Activated CD4-positive, alpha-beta T cell treated with anti-CD3 and anti-CD28 coated beads, Interleukin-2, Interleukin-4, amounts not matched to agents 100 ng/mL and 50 ng/mL, durations not matched to agents 16 hours and 8 hours (primary cell): Measurements from ENCODE around the gene PCSK1N.
A peak's percentile ranks its signal among the peaks of the same experiment; 100 is the strongest.
"Not testable (repeated sequence)": the region's sequence is repeated elsewhere in the genome, so short reads cannot be mapped to it uniquely, and the experiment has no call there.

ENCODE experiments used
- DNase-seq: peaks from one replicate; pipeline ENCODE4 v3.0.0-alpha.2; 2020; ENCODE audit warnings: low spot score

PCSK1N gene

DNA sequence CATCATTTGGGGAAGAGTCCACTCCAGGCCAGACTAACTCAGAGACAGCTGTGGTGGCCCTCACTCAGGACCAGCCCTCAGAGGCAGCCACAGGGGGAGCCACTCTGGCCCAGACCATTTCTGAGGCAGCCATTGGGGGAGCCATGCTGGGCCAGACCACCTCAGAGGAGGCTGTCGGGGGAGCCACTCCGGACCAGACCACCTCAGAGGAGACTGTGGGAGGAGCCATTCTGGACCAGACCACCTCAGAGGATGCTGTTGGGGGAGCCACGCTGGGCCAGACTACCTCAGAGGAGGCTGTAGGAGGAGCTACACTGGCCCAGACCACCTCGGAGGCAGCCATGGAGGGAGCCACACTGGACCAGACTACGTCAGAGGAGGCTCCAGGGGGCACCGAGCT, 12.4 kb downstream of the PCSK1N start:
- no peak for DNase-seq

DNA sequence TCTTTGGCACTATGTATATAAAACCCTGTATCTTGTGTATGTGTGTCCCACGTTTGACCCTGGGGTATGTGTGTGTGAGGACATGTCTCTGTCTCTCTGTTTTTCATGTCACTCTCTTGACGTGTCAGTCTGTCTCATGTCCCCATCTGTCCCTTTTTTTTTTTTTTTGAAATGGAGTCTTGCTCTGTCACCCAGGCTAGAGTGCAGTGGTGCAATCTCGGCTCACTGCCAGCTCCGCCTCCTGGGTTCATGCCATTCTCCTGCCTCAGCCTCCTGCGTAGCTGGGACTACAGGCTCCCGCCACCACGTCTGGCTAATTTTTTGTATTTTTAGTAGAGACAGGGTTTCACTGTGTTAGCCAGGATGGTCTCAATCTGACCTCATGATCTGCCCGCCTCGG, 16.0 kb downstream of the PCSK1N start:
- DNase-seq, result not testable (repeated sequence)

DNA sequence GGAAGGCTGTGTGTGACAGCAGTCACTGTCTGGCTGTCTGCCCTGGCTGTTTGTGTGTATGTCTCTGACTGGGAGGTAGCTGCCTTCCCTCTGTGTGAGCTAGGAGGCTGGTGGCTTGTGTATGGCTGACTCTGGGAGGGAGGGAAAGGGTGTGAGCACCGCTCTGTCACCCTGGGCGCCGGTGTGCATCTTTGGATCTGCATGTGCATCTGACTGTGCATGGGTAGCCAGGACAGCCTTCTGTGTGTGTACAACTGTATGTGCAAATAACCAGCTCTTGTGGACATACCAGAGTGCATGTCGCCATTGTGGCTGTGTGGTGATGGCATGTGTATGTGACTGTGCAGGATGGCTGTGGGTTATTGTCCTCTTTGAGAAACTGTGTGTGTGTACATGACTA, 16.5 kb downstream of the PCSK1N start:
- DNase-seq, result no peak

DNA sequence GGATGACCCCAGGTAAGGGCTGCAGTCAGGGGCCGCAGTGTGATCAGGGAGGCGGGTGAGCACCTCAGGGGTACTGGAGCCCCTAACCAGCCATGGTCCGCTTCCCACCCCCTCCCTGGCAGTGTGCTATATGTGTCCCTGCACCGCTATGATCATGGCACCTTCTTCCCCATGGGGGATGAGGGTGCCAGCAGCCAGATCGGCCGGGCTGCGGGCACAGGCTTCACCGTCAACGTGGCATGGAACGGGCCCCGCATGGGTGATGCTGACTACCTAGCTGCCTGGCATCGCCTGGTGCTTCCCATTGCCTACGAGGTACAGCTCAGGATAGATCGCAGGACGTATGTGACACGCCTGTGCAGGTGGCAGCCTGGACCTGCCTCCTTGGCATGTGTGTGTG, 17.3 kb downstream of the PCSK1N start:
- no peak for DNase-seq

DNA sequence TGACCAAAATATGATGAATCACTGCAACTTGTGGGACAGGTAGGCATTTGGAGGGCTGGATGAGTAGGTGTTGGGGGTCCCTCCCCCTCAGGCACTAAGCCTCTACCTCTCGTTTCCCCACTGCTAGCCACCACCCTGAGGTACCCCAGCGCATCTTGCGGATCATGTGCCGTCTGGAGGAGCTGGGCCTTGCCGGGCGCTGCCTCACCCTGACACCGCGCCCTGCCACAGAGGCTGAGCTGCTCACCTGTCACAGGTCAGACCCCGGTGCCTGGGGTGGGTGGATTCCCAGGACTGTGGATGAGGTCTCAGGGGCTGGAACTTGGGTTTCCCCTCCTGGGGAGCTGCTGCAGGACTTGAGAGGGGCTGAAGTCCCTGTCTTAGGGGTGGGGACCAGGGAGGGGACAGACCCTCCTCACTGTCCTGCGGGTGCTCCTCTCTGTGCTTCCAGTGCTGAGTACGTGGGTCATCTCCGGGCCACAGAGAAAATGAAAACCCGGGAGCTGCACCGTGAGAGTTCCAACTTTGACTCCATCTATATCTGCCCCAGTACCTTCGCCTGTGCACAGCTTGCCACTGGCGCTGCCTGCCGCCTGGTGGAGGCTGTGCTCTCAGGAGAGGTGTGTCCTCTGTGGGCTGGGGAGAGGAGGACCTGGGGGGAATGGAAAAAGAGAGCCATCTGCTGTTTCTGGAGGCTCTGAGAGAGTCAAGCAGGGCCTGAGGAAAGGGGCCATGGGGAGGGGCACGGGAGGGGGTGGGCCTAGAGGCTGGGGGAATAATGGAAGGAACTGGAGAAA, 19.2 kb downstream of the PCSK1N start:
- DNase-seq, result no peak

DNA sequence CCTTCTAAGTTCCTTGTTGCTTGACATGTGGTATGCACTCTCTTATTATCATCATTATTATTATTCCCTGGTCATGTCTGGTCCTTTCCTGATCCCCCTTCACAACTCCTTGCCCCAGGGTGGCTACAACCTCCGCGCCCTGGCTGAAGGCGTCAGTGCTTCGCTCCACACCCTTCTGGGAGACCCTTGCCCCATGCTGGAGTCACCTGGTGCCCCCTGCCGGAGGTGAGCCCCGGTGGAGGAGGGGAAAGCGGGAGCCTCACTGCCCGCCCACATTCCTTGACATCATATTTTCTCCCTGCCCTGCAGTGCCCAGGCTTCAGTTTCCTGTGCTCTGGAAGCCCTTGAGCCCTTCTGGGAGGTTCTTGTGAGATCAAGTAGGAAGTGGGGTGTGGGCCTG, 20.1 kb downstream of the PCSK1N start:
- no peak for DNase-seq

DNA sequence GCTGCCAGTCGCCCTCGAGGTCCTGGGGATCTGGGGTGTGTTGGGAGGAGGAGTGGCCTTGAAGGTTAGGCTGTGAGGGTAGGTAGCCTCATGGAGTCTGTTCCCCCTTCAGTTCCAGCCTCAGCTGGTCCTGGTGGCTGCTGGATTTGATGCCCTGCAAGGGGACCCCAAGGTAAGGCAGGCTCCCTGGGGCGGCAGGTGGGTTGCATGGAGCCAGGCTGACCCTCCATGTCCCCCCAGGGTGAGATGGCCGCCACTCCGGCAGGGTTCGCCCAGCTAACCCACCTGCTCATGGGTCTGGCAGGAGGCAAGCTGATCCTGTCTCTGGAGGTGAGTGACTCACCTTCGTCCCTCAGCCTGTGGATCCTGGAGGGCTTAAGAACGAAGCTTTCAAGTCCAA, 20.7 kb downstream of the PCSK1N start:
- no peak for DNase-seq

DNA sequence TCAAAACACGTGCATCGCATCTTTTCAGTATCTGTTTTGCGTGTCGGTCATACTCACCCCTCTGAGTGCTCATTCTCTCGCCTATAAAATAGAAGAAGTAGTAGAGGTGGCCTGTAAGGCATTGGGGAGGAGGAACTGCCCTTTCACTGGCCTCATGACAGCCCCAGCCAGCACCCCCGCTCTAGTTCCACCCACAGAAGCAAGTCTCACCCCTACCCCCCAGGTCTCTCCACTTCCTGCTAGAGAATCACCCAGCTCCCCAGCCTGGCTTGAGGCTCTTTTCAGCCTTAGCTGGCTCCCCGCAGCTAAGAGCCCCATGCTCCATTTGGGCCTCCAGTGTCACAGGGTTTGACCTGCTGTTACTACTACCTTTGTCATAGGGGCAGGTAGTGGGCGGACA, 21.8 kb downstream of the PCSK1N start:
- DNase-seq, result no peak

DNA sequence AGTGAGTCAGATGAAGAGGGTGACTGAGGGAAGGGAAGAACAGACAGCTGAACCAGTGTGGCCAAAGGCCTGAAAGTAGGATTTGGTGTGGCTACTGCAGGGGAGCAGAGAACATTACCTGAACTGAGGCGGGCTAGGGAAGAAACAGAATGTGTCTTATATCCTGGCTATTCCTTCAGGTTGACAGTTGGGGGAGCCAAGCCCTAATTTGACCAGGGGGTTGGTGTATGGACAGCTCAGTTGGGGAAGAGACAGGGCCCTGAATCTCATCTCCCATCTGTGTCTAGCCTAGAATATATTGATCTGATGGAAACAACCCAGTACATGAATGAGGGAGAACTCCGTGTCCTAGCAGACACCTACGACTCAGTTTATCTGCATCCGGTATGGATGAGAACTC, 29.3 kb downstream of the PCSK1N start:
- DNase-seq, result no peak

DNA sequence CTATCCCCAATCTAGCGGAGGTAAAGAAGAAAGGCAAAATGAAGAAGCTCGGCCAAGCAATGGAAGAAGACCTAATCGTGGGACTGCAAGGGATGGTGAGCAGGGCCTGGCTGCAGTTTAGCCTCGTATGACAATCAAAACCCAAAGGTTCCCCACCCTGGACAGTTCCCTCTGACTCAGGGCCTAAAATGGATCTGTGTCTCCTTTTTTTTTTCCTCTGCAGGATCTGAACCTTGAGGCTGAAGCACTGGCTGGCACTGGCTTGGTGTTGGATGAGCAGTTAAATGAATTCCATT, 32.6 kb downstream of the PCSK1N start:
- no peak for DNase-seq

DNA sequence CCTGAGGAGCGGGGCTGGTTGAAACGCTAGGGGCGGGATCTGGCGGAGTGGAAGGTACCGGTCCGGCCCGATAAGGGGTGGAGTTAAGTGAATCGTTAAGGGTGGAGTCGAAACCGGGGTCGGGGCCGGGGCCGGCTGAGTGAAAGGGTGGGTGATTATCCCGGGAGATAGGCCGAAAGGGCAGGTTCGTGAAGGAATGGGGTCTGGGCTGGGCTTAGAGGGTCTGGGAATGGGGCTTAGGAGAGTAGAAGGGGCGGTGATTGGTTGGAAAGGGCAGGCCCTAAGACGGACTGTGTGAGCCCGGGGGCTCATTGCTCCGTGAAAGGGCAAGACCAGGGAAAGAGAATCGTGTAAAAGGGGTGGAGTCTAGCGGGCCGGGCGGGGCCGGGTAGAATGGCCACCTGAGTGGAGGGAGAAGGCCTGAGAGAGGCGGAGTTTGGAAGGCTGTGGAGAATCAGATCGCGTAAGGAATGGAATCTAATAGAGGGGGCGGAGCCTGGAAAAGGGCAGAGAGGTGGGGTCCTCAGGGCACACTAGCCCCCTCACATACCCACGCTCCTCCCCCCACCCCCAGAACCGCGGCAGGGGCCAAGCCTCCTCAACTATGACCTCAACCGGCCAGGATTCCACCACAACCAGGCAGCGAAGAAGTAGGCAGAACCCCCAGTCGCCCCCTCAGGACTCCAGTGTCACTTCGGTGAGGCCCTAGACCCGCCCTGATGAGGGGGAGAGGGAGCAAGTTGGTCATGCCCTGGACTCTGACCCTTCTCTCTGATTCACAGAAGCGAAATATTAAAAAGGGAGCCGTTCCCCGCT, 33.1 kb downstream of the PCSK1N start:
- DNase-seq, result peak; percentile 72

DNA sequence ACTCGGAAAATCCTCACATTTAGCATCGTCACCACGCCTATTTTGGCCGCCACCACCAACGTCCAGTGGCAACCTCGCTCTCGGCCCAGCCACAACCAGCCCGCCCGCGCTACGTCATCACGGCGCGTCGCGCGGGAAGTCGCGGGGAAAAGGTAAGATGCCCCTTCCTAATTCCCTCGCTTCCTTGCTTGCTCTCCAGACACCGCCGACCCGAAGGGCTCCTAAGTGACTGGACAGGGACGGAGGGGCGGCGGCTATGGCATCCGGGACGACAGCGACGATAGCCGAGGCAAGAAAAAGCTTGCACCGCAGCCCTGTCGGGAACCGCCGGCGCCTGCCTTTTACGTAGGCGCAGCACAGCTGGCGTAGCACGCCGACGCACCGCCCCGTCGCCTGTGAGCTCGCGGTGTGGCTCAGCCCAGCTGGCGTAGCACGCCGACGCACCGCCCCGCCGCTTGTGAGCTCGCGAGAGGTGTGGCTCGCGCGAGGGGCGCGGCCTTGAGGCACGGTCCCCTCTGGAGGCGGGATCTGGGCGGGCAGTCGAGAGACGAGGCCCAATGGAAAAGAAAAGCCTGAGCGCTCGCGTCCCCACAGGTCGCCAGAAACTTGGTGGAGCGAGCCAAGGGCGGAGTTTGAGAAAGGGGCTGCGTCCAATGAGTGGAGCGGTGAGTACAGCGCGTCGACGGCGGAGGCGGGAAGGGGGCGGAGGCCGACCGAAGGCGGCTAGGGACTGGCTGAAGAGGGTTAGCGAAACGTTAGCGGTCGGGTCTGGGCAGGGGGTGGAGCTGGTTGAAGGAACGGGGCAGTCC, 33.9 kb downstream of the PCSK1N start, which contains the start of gene HDAC6:
Gene HDAC6, plus strand, starts transcription at position 788 of the 809 bp plus-strand sequence. CDS start 626 bp downstream, outside the sequence.
- DNase-seq, result peak; percentile 95

DNA sequence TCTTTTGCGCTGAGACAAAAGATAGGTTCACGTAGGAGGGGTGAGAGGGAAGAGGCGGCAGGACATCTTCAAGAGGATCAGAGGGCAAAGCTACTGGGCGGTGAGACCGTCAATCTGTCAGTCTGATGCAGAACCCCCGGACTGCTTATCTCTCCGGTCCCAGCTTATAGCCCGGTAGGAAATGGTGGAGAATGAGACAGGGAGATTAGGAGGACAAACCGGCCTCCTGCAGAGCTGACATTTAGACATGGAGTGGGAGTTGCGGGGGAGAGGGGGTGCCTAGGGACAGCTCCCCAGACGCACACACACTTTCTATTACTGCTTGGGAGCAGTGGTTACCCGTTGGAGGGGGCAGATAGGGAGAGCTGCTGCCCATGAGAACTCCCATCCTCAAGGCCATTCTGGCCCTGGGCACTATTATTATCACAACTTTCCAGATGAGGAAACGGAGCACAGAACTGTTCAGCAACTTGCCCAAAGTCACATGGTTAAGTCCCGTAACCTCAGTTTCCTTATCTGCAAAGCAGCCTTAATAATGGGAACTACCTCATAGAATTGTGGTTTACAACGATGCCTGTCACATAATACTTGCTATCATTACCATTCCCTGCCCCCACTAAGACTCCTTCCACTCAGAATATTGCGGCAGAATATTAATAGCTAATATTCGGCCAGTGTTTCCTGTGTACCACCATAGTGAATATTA, 34.7 kb downstream of the PCSK1N start:
- DNase-seq, result no peak

DNA sequence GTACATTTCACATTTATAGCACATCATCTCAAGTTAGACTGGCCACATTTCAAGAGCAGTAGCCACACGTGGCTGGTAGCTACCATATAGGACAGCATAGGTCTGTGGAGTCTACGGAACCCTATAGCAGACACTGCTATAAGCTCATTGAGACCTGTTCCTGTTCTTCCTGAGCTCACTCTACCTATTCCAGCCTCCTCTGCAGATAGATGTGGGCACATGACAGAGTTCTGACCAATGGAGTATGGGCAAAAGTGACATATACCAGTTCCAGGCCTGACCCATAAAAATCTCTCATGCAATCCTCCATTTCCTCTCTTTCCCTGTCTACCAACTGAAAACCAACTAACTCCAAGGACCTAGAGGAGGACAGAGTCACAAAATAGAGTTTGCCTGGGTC, 37.1 kb downstream of the PCSK1N start:
- DNase-seq, result no peak

DNA sequence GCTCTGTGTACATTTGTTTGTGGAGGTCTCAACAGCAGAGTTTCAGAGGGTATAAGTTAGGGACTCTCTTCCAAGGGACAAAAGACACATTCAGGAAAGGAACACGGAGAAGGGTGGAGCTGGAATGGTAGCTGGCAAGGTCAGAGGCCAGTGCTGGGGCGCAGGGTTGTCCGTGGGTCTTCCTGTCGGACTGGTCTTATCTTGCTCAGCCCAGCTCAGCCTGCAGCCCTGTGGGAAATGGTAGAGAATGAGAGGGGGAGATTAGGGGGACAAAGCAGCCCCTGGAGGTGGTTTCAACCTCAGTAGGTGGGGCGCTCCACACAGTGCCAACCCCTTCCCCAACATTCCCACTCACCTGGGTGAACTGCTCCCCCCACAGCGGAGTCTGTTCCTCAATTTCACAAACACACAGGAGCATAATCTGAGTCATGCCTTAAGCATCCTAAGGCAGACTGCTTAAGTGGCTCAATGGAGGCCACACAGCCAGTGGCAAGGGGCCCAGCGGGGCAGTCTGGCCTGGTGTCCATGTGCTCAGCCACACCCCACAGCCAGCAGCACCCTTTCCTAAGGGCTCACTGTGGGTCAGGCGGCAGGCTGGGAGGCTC, 40.4 kb downstream of the PCSK1N start:
- no peak for DNase-seq

DNA sequence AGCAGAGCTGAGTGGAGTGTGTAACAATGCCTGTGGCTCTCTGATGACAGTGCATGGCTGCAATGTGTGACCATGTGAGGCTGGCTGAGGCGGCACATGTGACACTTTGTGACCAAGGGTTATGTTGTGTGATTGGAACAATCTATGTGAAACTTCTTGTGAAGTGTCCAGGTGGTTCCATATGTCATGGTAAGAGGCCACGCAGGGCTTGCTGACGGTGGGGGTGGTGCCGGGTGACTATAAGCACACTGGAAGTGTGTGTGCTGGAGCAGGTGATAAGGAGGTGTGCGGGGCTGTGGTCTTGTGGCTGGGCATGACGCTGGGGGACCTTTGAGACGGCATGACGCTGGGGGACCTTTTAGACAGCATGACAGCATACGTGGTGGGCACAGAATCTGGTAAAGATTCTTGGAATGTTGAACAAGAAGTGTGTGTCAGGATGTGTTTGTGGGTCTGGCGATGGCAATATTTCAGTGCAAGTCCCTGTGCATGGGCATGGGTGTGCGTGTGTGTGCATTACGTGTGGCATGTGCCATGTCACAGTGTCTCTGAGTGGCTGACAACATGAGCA, 41.0 kb downstream of the PCSK1N start:
- no peak for DNase-seq

DNA sequence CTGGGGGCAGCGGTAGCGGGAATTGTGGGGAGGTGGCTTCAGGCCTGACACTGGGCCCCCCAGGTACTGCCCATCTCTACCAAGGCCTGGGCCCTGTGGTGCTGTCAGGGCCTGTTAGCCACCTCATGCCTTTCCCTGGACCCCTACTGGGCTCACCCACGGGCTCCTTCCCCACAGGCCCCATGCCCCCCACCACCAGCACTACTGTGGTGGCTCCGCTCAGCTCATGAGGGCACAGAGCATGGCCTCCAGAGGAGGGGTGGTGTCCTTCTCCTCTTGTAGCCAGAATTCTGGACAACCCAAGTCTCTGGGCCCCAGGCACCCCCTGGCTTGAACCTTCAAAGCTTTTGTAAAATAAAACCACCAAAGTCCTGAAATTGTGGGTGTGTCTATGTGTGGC, 41.5 kb downstream of the PCSK1N start:
- no peak for DNase-seq

DNA sequence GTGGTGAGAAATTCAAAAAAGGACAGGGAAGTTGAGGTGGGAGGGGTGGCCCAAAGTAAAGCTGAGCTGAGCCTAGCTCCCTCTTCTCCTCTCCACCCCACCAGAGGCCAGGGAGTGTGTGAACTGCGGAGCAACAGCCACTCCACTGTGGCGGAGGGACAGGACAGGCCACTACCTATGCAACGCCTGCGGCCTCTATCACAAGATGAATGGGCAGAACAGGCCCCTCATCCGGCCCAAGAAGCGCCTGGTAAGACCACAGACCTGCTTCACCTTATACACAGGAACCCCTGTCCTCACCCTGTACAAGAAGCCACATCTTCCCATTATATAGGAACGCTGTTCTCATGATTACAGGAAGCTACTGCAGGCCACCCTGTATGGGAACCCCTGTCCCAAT, 43.2 kb downstream of the PCSK1N start:
- no peak for DNase-seq

DNA sequence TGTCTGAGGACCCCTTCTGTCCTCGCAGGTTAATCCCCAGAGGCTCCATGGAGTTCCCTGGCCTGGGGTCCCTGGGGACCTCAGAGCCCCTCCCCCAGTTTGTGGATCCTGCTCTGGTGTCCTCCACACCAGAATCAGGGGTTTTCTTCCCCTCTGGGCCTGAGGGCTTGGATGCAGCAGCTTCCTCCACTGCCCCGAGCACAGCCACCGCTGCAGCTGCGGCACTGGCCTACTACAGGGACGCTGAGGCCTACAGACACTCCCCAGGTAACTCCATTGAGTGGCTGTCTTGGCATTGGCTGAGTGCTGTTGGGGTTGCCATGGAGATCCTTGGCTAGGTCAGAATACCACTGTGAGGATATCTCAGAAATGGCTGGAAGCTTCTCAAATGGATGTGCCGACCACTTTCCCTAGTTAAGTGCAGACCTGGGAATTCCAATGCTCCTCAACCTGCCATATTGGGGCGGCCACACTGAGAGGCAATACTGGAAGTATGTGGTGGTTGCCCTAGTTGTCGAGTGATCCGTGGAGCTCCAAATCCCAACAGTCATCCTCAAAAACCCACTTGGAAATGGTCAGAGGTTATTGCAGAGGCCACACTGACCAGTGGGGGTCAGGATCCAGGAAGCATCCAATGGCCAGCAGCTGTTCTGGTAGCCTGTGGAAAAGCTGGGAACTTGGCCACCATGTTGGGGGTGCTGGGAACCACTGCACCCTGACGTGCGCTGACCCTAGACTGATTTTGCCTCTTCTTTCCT, 44.2 kb downstream of the PCSK1N start:
- DNase-seq, result no peak

DNA sequence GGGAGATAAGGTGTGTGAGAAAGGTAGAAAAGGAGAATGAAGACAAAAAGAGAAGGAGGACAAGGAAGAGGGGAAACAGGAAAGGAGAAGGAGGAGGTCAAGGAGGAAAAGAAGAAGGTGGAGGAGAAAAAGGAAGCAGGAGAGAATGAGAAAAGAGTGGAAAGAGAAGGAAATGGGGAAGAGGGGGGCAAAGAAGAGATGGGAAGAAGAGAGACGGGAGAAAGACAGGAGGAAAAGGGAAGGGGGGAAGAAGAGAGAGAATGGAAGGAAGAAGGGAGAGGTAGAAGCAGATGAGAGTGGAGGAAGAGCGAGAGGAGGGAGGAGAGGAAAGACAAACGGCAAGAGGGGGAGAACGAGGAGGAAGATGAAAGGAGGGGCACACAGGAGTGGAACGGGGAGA, 44.9 kb downstream of the PCSK1N start:
- no peak for DNase-seq
